KG1 (cell line): ENCODE measurements around the gene TYRP1.

ENCODE experiments used
- DNase-seq: peaks from one replicate; lab custom pipeline; 2025; lab: John Stamatoyannopoulos, UW

Gene TYRP1

GRCh38 chr9:12696931-12697622 is 3.9 kb downstream of the TYRP1 start:
- no peak for DNase-seq

GRCh38 chr9:12697719-12698118 is 4.5 kb downstream of the TYRP1 start:
- peak; percentile 42 for DNase-seq

- DNase-seq, result no peak
Measured at GRCh38 chr9:12698266-12698665, 5.1 kb downstream of the TYRP1 start.

GRCh38 chr9:12698986-12699385 is 5.8 kb downstream of the TYRP1 start:
- no peak for DNase-seq

- no peak for DNase-seq
Measured at GRCh38 chr9:12699529-12699928, 6.3 kb downstream of the TYRP1 start.

GRCh38 chr9:12701126-12701525 is 7.9 kb downstream of the TYRP1 start:
- DNase-seq, result no peak

- DNase-seq, result no peak
Measured at GRCh38 chr9:12702160-12702758, 9.1 kb downstream of the TYRP1 start.

GRCh38 chr9:12703996-12704395 is 10.8 kb downstream of the TYRP1 start:
- no peak for DNase-seq

GRCh38 chr9:12705738-12706391 is 12.7 kb downstream of the TYRP1 start:
- no peak for DNase-seq

- DNase-seq, result no peak
Measured at GRCh38 chr9:12708562-12709298, 15.5 kb downstream of the TYRP1 start.

- no peak for DNase-seq
Measured at GRCh38 chr9:12712532-12712931, 19.3 kb downstream of the TYRP1 start.

GRCh38 chr9:12715268-12715667 is 22.1 kb downstream of the TYRP1 start:
- no peak for DNase-seq

- no peak for DNase-seq
Measured at GRCh38 chr9:12716823-12717600, 23.8 kb downstream of the TYRP1 start.

- no peak for DNase-seq
Measured at GRCh38 chr9:12717907-12718306, 24.7 kb downstream of the TYRP1 start.

- no peak for DNase-seq
Measured at GRCh38 chr9:12718482-12719026, 25.4 kb downstream of the TYRP1 start.

- no peak for DNase-seq
Measured at GRCh38 chr9:12719431-12719830, 26.2 kb downstream of the TYRP1 start.

- no peak for DNase-seq
Measured at GRCh38 chr9:12720551-12720950, 27.4 kb downstream of the TYRP1 start.

- no peak for DNase-seq
Measured at GRCh38 chr9:12722131-12722530, 28.9 kb downstream of the TYRP1 start.

GRCh38 chr9:12723409-12724028 is 30.3 kb downstream of the TYRP1 start:
- no peak for DNase-seq

- DNase-seq, result no peak
Measured at GRCh38 chr9:12726795-12727194, 33.6 kb downstream of the TYRP1 start.

- DNase-seq, result no peak
Measured at GRCh38 chr9:12730198-12730597, 37.0 kb downstream of the TYRP1 start.
